Mesothelial cell of epicardium (in vitro differentiated cells): ENCODE data around the gene CSNK2A2. TPM values are rescaled to one million over a fixed set of nuclear protein-coding genes. Genes with fewer than 3 reads are reported as not detected.

Experiments
- DNase-seq, 2 experiments: peaks; one replicate each; pipeline ENCODE4 v3.0.0; 2021; ENCODE audit warnings: low spot score in 2 of 2; ENCODE audit not compliant: unreplicated experiment in 2 of 2
- H3K27ac Mint-ChIP-seq: 2 replicates; pipeline ENCODE4 v1.8.0; 2021; ENCODE audit warnings: mixed read lengths
- H3K27me3 Mint-ChIP-seq: 2 replicates; pipeline ENCODE4 v1.8.0; 2021; ENCODE audit warnings: low read depth, mixed read lengths
- H3K36me3 Mint-ChIP-seq: 2 replicates; pipeline ENCODE4 v1.8.0; 2021; ENCODE audit warnings: mixed read lengths
- H3K4me1 Mint-ChIP-seq: 2 replicates; pipeline ENCODE4 v1.8.0; 2021; ENCODE audit warnings: mixed read lengths
- H3K4me3 Mint-ChIP-seq: 2 replicates; pipeline ENCODE4 v1.8.0; 2021; ENCODE audit warnings: mild to moderate bottlenecking, moderate library complexity, mixed read lengths
- H3K9me3 Mint-ChIP-seq: 2 replicates; pipeline ENCODE4 v1.8.0; 2021; ENCODE audit warnings: mixed read lengths
- total RNA-seq: library from RNA; stranded (reverse); gene quantifications from 3 replicates; pipeline ENCODE4 v1.2.1, GENCODE V29; 2021
- TF ChIP-seq, protein P1 (sequence below): fragments of 200-600 bp; sonication (generic); IDR thresholded peaks from one replicate; pipeline ENCODE4 v1.5.0; 2021; ENCODE audit warnings: antibody characterized with exemption; ENCODE audit not compliant: unreplicated experiment

The CSNK2A2 gene
- total RNA-seq, 1 donor from 2014 or later = 76.8 TPM

DNA sequence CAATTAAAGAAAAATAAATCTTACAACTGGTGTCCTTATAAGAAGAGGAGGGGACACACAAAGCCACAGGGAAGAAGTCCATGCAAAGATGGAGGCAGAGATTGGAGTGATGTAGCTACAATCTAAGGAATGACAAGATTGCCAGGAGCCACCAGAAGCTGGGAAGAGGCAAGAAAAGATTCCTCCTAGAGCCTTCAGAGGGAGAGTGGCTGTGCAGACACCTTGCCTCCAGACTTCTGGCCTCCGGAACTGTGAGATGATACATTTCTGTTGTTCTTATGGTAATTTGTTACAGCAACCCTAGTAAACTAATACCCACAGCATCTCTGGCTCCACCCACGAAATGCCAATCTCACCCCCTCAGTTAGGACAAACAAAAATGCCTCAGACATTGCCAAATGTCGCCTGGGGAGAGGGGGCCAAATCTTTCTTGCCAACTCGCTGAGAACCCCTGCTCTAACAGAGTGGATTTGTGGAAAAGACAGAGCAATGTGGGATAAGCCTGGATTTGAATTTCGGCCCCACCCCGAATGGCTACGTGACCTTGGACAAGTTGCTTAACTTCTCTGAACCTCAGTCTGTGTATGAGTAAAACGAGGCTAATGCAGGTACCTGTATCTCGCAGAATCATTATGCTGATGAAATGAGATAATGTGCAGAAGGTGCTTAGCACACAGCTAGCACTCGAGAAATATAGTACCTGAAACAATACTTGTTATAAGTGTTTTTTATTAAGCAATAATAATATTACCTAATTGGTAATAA lies 37.1 kb upstream of the CSNK2A2 start:
- no peaks in the 10 kb centered on the region for H3K9me3 Mint-ChIP-seq
- H3K27me3 Mint-ChIP-seq = peaks cover 36% of the 10 kb centered on the region
- no peak overlapping the region for H3K4me3 Mint-ChIP-seq
- peaks cover 3% of the 10 kb centered on the region for H3K4me1 Mint-ChIP-seq
- DNase-seq = no peak
- TF ChIP-seq, protein P1, sequence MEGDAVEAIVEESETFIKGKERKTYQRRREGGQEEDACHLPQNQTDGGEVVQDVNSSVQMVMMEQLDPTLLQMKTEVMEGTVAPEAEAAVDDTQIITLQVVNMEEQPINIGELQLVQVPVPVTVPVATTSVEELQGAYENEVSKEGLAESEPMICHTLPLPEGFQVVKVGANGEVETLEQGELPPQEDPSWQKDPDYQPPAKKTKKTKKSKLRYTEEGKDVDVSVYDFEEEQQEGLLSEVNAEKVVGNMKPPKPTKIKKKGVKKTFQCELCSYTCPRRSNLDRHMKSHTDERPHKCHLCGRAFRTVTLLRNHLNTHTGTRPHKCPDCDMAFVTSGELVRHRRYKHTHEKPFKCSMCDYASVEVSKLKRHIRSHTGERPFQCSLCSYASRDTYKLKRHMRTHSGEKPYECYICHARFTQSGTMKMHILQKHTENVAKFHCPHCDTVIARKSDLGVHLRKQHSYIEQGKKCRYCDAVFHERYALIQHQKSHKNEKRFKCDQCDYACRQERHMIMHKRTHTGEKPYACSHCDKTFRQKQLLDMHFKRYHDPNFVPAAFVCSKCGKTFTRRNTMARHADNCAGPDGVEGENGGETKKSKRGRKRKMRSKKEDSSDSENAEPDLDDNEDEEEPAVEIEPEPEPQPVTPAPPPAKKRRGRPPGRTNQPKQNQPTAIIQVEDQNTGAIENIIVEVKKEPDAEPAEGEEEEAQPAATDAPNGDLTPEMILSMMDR = no peak
- H3K36me3 Mint-ChIP-seq = no peaks in the 10 kb centered on the region
- no peak overlapping the region for H3K27ac Mint-ChIP-seq

DNA sequence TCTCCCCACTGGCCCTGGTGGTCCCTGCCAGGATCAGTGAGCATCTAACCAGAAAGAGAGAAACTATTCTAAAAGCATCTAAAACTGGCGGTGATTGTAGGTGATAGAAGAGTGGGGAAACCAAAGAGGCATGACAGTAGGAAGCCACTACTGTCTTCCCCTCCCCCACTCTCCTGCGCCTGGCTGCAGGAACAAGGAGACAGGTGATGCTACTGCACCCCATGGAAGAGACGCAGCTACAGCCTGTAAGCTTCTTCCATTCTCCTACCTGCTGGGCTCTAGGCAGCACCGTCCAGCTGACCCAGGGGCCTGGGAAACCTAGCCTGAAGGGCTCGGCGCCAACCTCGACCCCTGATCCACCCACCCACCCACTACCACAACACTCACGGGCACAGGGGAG lies 32.4 kb upstream of the CSNK2A2 start:
- H3K27me3 Mint-ChIP-seq = peaks cover 22% of the 10 kb centered on the region
- no peak overlapping the region for H3K4me3 Mint-ChIP-seq
- no peaks in the 10 kb centered on the region for H3K4me1 Mint-ChIP-seq
- DNase-seq = no peak
- H3K27ac Mint-ChIP-seq = no peak overlapping the region
- H3K9me3 Mint-ChIP-seq = no peaks in the 10 kb centered on the region
- no peaks in the 10 kb centered on the region for H3K36me3 Mint-ChIP-seq
- TF ChIP-seq, protein P1 = no peak

DNA sequence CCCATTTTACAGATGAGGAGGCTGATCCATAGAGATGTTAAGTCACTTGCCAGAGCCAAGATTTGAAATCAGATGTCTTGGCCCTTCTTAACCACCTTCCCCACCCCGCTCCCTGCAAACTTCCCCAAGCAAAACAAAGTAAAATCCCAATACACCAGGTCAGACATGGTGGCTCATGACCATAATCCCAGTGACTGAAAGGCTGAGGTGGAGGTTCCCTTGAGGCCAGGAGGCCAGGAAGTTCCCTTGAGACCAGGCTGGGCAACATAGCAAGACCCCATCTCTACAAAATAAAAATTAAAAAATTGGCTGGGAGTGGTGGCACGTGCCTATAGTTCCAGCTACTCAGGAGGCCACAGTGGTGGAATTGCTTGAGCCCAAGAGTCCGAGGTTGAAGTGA lies 28.9 kb upstream of the CSNK2A2 start:
- no peaks in the 10 kb centered on the region for H3K9me3 Mint-ChIP-seq
- DNase-seq = no peak
- TF ChIP-seq, protein P1 = no peak
- no peak overlapping the region for H3K27ac Mint-ChIP-seq
- no peaks in the 10 kb centered on the region for H3K4me1 Mint-ChIP-seq
- no peaks in the 10 kb centered on the region for H3K36me3 Mint-ChIP-seq
- peaks cover 21% of the 10 kb centered on the region for H3K27me3 Mint-ChIP-seq
- no peak overlapping the region for H3K4me3 Mint-ChIP-seq

DNA sequence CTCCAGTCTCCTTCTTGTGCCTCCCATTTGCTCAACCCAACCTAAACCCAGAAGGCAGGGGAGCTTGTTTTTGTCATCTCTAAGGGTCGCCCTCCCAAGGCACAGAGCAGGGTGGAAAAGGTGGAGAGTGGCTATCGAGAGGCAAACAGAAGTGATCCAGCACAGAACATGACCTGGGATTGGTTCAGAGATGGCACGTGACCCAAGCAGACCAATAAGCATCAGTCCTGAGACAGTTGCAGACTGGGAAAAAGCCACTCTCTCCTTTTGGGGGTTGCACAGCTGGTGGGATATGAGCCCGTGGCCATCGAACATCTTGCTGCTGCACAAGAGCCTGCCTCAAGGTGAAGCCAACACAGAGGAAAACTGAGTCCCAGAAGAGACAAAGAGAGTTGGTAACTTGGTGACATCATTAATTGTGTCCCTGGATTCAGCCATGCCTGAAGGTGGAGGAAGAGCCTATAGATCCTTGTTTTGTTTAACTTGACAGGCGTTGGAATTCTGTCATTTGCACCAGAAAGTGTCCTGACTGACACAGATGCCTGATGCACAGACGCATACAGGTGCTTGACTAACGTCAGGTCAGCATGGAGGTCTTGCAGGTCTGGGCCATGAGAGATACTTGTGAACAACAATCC lies 28.2 kb upstream of the CSNK2A2 start:
- Mint-ChIP-seq H3K4me1 (no peaks in the 10 kb centered on the region), H3K36me3 (no peaks in the 10 kb centered on the region), H3K9me3 (no peaks in the 10 kb centered on the region), H3K27me3 (peaks cover 21% of the 10 kb centered on the region), H3K27ac (no peak overlapping the region), H3K4me3 (no peak overlapping the region)
- TF ChIP-seq, protein P1 = no peak
- DNase-seq = no peak

DNA sequence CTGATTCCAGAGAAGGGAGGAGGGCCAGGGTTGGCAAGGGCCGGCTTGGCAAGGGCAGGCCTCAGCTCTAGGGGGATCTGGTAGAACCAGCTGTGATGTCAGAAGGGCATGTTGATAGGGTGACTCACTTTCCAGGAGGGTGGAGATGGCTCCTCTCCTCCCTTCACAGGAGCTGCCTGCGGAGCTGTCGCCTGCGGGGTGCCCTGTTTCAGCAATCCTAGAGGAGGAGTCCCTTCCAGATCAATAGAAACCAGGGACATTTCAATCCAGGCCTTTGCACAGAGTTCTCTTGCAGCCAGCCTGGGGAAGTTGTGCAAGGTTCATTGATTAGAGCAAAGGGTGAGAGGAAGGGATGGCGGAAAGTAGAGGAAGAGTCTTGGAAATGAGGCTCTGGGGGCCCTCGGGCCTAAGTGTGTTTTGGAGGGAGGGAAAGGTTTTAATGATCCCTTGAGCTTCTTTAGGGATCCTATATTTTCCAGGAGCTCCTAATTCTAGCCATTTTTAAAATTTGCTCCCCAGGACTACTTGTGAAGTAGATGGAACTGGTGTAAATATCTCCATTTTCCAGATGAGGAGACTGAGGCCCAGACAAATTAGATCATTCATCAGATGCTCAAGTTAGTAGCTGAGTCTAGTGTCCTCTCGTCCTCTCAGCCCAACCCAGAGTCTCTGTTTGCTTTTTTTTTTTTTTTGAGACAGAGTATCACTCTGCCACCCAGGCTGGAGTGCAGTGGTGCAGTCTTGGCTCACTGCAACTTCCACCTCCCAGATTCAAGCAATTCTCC lies 24.8 kb upstream of the CSNK2A2 start:
- peaks cover 8% of the 10 kb centered on the region for H3K9me3 Mint-ChIP-seq
- no peaks in the 10 kb centered on the region for H3K36me3 Mint-ChIP-seq
- TF ChIP-seq, protein P1 = no peak
- no peaks in the 10 kb centered on the region for H3K4me1 Mint-ChIP-seq
- peaks cover 31% of the 10 kb centered on the region for H3K27me3 Mint-ChIP-seq
- no peak overlapping the region for H3K4me3 Mint-ChIP-seq
- no peak for DNase-seq
- no peak overlapping the region for H3K27ac Mint-ChIP-seq
